Stomach (tissue), 9 donors: Measurements from ENCODE around the gene FXR2. TPM values are rescaled to one million over a fixed set of nuclear protein-coding genes. Genes with fewer than 3 reads are reported as not detected.

Experiments
- DNase-seq, 2 donors: peaks; one replicate each; pipeline versions ENCODE4 v3.0.0 to v3.0.0-alpha.2; 2013 to 2019
- H3K27ac ChIP-seq, 5 donors: fragments of 200-600 bp in 4 of 5; sonication (generic) in 4 of 5; one replicate each; pipeline ENCODE4 v1.5.1; 2013 to 2019; ENCODE audit warnings: mild to moderate bottlenecking in 1 of 5, moderate library complexity in 1 of 5
- H3K27me3 ChIP-seq, 3 donors: fragments of 200-600 bp; sonication (generic); one replicate each; pipeline ENCODE4 v1.5.1; 2017 to 2019; ENCODE audit warnings: mixed run types in 1 of 3
- H3K36me3 ChIP-seq, 4 donors: fragments of 200-600 bp; sonication (generic); 1 replicate in 3 of 4; 2 replicates in 1 of 4; pipeline ENCODE4 v1.5.1; 2016 to 2019
- H3K4me1 ChIP-seq, 4 donors: fragments of 200-600 bp; sonication (generic); one replicate each; pipeline ENCODE4 v1.5.1; 2016 to 2019
- H3K4me3 ChIP-seq, 4 donors: fragments of 200-600 bp; sonication (generic) in 3 of 4; one replicate each; pipeline ENCODE4 v1.5.1; 2016 to 2019; ENCODE audit warnings: mild to moderate bottlenecking in 1 of 4
- H3K9me3 ChIP-seq, 4 donors: fragments of 200-600 bp; sonication (generic); one replicate each; pipeline ENCODE4 v1.5.1; 2016 to 2019
- EP300 ChIP-seq: sonication (generic); formaldehyde crosslinking; IDR thresholded peaks from one replicate; pipeline ENCODE4 v1.6.1; 2017; ENCODE audit warnings: antibody characterized with exemption
- POLR2A ChIP-seq, 4 donors: fragments of 450-650 bp; IDR thresholded peaks; one replicate each; pipeline ENCODE4 v1.6.1; 2016; ENCODE audit warnings: antibody characterized with exemption in 4 of 4, control low read depth in 2 of 4, mild to moderate bottlenecking in 1 of 4, moderate library complexity in 1 of 4
- POLR2AphosphoS5 ChIP-seq, 3 donors: sonication (generic); formaldehyde crosslinking; IDR thresholded peaks; one replicate each; pipeline ENCODE4 v1.6.1; 2016; ENCODE audit warnings: antibody characterized with exemption in 3 of 3
- WGBS, 5 donors: extraction: QIAGEN DNeasy Blood & Tissue Kit in 3 of 5; methylation state at CpG; one replicate each; pipeline versions ENCODE4 v1.1.5 to v1.1.7; 2013 to 2018; 5-methylcytosine and 5-hydroxymethylcytosine counted together
- intact Hi-C: fragments of 100-400 bp; cut with DNase I; formaldehyde crosslinking; loops from one replicate; pipeline ENCODE4 v1.15.1; 2023; ENCODE audit warnings: low total_unique reads
- polyA plus RNA-seq, 3 donors: library from polyadenylated mRNA; stranded (reverse); fragments of 200-250 nt; gene quantifications; one replicate each; pipeline ENCODE4 v1.2.3, GENCODE V29; 2013
- total RNA-seq, 5 donors: library from RNA; depleted of rRNA; stranded (reverse); fragments of >200 nt; gene quantifications; one replicate each; pipeline versions ENCODE4 v1.1.0 to v1.2.3, GENCODE V29; 2014 to 2016
- TF ChIP-seq, protein P1 (sequence below), 7 experiments: fragments of 450-650 bp in 4 of 7; fragments of 200-600 bp in 3 of 7; sonication (generic) in 3 of 7; IDR thresholded peaks; one replicate each; pipeline ENCODE4 v1.5.1; 2016 to 2019; ENCODE audit warnings: antibody characterized with exemption in 7 of 7, control low read depth in 2 of 7, mild to moderate bottlenecking in 1 of 7
- donor health status: healthy with polysubstance abuse.
- donor health status: Bipolar disorder and iron deficiency.
- donor health status: healthy.

FXR2 gene
- total and polyA plus RNA-seq, 8 donors = 11.0 to 33.3 (median 23.3) TPM

DNA sequence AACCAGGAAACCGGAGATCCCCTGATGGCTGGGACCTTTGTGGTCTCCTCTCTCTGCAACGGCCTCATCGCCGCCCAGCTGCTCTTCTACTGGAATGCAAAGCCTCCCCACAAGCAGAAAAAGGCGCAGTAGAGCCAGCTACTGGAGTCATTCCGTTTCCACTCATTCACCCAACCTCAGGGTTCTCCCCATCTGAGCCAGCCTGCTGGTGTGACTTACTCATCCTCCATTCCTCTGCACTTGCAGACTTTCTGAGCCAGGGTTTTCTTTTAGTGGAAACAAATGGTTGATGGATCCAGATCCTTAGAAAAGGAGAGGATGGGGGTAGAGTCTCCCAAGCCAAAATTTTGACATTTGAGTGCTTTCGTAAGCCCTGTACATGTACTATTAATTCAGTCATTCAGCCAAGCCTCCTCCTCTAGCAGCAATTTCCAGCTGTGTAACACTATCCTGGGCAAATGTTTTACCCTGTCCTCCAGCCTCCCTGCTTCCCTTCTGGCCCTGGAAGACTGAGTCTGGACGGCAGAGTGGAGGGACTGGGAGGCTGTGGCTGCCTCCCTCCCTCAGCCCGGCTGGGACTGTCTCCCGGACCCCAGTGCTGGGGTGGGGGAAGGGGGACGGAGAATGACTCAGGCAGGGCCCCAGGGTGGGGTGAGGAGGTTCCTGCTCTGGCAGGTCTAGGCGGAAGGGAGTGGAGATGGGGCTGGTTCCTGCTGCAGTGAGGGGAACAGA is 27.1 kb downstream of the FXR2 start:
- DNase-seq = peak in 1 of 2 donors; percentile 66
- intact Hi-C loops = no loop called here
- Histone ChIP-seq H3K27ac (peak overlapping the region in 4 of 5 donors; percentile 34 to 83 (median 62)), H3K36me3 (peaks cover 16 to 64% (median 51%) of the 10 kb centered on the region in 4 donors), H3K4me1 (peaks cover 31 to 74% (median 64%) of the 10 kb centered on the region in 4 donors), H3K27me3 (no peaks in the 10 kb centered on the region), H3K4me3 (no peak overlapping the region), H3K9me3 (no peaks in the 10 kb centered on the region)
- WGBS, 5 donors = 60 to 74% (median 73%) methylated on average over 12 of the region's 12 CpGs
- TF ChIP-seq EP300 (no peak), POLR2A (IDR thresholded peaks at IDR 0.05) (no peak)
- TF ChIP-seq, protein P1, sequence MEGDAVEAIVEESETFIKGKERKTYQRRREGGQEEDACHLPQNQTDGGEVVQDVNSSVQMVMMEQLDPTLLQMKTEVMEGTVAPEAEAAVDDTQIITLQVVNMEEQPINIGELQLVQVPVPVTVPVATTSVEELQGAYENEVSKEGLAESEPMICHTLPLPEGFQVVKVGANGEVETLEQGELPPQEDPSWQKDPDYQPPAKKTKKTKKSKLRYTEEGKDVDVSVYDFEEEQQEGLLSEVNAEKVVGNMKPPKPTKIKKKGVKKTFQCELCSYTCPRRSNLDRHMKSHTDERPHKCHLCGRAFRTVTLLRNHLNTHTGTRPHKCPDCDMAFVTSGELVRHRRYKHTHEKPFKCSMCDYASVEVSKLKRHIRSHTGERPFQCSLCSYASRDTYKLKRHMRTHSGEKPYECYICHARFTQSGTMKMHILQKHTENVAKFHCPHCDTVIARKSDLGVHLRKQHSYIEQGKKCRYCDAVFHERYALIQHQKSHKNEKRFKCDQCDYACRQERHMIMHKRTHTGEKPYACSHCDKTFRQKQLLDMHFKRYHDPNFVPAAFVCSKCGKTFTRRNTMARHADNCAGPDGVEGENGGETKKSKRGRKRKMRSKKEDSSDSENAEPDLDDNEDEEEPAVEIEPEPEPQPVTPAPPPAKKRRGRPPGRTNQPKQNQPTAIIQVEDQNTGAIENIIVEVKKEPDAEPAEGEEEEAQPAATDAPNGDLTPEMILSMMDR (IDR thresholded peaks at IDR 0.05) = no peak

DNA sequence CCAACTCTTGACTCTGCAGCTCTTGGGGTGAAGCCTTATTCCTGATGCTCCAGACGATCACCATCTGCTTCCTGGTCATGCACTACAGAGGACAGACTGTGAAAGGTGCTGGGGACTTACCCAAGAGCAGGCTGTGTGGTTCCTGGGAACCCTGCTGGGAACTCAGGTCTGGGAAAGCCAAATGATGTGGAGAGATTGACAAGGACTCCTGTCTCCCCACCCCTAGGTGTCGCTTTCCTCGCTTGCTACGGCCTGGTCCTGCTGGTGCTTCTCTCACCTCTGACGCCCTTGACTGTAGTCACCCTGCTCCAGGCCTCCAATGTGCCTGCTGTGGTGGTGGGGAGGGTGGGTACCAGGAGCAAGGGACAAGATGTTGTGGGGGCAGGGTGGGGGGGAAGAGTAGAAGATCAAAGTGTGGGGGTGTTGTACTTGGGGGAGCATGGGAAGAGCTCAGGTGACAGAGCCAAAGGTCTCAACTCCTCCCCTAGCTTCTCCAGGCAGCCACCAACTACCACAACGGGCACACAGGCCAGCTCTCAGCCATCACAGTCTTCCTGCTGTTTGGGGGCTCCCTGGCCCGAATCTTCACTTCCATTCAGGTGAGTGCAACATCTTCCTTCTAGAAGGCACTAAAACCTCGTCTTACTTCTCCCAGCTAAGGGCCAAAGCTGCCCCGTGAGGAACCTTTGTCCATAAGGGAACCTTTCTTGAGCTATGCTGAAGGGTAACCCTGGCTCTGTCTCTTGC is 27.9 kb downstream of the FXR2 start:
- intact Hi-C loops = no loop called here
- Histone ChIP-seq H3K27me3 (no peaks in the 10 kb centered on the region), H3K27ac (peak overlapping the region in 4 of 5 donors; percentile 28 to 83 (median 62)), H3K4me1 (peaks cover 38 to 81% (median 71%) of the 10 kb centered on the region in 4 donors), H3K9me3 (no peaks in the 10 kb centered on the region), H3K36me3 (peaks cover 8 to 57% (median 44%) of the 10 kb centered on the region in 4 donors), H3K4me3 (no peak overlapping the region)
- no peak for TF ChIP-seq EP300
- TF ChIP-seq, protein P1 (IDR thresholded peaks at IDR 0.05) = peak in 2 of 7 experiments; percentile 11 to 15
- peak; percentile 54 to 76 for DNase-seq
- 53 to 67% (median 61%) methylated on average over 7 to 9 of the region's 9 CpGs for WGBS, 5 donors

DNA sequence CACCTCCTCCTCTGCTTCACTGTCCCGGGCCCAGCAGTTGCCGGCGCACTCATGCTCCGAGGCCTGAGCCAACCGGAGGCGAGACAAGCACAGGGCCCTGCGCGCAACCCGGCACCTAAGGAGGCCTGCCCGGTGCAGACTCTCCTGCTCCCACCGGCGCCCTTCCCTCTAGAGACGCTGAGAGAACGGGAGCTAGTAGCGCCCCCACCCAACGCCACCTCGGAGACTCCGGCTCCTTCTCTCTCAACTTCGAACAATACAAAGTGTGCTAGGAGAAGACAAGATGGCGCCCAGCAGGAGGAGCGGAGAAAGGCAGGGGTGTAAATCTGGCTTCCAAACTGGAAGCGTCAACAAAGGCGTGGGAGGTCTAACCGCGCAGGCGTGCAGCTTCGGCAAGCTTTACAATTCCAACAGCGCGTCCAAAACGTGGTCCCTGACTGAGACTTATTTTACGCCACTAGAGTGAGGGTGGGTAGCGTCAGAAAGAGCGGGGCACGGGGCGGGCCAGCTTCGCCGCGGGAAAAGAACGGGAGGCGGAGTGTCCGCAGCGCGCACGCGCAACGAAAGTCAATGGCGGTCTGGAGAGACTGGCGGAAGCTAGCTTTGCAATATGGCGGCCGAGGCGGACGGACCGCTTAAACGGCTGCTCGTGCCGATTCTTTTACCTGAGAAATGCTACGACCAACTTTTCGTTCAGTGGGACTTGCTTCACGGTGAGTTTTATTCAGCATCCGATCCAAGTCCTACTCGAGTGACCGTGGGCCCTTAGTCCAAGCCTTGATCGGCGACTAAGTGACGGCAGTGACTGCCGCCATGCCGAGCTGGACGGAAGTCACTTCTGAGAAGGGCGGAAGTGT is 31.2 kb downstream of the FXR2 start, which contains the start of gene MPDU1:
MPDU1 (plus strand) TSS at position 600 of the 857 bp plus-strand sequence; CDS start at position 611, 11 bp downstream.
- intact Hi-C loops = no loop called here
- 1 to 14% (median 14%) methylated on average over 53 to 69 of the region's 69 CpGs for WGBS, 5 donors

DNA sequence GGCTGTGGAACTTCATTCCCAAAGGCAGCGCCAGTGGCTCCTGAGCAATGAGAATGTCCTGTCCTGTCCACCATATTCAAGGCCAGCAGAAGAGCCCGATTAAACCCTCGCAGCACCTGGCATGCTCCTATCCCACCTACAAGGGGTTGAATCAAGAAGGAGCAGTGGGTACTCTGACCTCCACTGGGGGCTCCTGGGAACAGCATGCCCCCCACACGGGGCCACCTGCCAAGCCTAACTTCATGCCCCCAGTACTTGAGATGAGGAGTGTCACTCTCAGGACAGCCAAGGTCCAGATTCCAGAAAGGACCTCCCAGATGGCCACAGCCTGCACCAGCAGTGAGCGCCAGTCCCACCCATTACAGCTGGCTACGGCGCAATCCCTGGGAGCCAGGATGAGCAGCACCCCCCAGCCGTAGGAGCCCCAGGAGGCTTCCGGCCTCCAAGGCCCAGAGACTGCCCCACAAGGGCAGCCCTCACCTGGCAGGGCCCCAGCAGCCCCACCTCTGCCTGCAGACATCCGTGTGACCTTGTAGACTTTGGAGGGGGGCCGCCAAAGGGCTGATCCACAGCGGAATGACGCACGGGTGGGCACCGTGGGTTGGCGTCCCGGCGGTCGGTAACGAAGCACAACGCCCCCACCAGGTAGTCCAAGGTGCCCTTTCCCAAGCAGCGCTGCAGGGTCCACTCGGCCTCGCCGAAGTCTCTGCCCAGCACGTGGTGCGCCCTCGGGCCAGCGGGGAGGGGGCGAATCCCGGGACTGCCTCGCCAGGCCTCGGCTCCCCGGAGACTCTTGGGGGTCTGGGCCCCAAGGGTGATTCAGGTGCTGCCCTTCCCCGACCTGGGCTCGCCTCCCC is 32.1 kb downstream of the FXR2 start:
- H3K36me3 ChIP-seq = peaks cover 14 to 43% (median 32%) of the 10 kb centered on the region in 4 donors
- no peaks in the 10 kb centered on the region for H3K27me3 ChIP-seq
- no peaks in the 10 kb centered on the region for H3K9me3 ChIP-seq
- intact Hi-C loops = no loop called here
- peak overlapping the region; percentile 55 to 66 (median 60) for H3K4me3 ChIP-seq
- H3K4me1 ChIP-seq = peaks cover 53 to 92% (median 85%) of the 10 kb centered on the region in 4 donors
- peak overlapping the region; percentile 90 to 97 (median 94) for H3K27ac ChIP-seq
- WGBS, 5 donors = 83 to 88% (median 86%) methylated on average over 16 to 36 of the region's 36 CpGs
- peak in 1 of 2 donors; percentile 51 for DNase-seq
- TF ChIP-seq POLR2AphosphoS5 (IDR thresholded peaks at IDR 0.05) = no peak
- no peak for TF ChIP-seq POLR2A (IDR thresholded peaks at IDR 0.05)
- TF ChIP-seq EP300 = no peak
- TF ChIP-seq, protein P1 (IDR thresholded peaks at IDR 0.05) = no peak

More for the DNA sequence above, 31.2 kb downstream of the FXR2 start, which contains the start of gene MPDU1:
- H3K4me3 ChIP-seq = peak within 1 kb of the TSS; percentile 55 to 66 (median 60)
- H3K9me3 ChIP-seq = no peaks in the 10 kb centered on the region
- TF ChIP-seq POLR2A (IDR thresholded peaks at IDR 0.05) (peak in 1 of 4 donors; percentile 23), EP300 (no peak), POLR2AphosphoS5 (IDR thresholded peaks at IDR 0.05) (peak; percentile 75 to 95 (median 80))
- peaks cover 5 to 43% (median 32%) of the 10 kb centered on the region in 4 donors for H3K36me3 ChIP-seq
- peak within 1 kb of the TSS; percentile 90 to 97 (median 94) for H3K27ac ChIP-seq
- DNase-seq = peak; percentile 96 to 99
- no peaks in the 10 kb centered on the region for H3K27me3 ChIP-seq
- H3K4me1 ChIP-seq = peaks cover 60 to 94% (median 89%) of the 10 kb centered on the region in 4 donors
